Measurements from ENCODE around the gene NPHP4.
"Not testable (repeated sequence)": the region's sequence is repeated elsewhere in the genome, so short reads cannot be mapped to it uniquely, and the experiment has no call there.

The NPHP4 gene

DNA sequence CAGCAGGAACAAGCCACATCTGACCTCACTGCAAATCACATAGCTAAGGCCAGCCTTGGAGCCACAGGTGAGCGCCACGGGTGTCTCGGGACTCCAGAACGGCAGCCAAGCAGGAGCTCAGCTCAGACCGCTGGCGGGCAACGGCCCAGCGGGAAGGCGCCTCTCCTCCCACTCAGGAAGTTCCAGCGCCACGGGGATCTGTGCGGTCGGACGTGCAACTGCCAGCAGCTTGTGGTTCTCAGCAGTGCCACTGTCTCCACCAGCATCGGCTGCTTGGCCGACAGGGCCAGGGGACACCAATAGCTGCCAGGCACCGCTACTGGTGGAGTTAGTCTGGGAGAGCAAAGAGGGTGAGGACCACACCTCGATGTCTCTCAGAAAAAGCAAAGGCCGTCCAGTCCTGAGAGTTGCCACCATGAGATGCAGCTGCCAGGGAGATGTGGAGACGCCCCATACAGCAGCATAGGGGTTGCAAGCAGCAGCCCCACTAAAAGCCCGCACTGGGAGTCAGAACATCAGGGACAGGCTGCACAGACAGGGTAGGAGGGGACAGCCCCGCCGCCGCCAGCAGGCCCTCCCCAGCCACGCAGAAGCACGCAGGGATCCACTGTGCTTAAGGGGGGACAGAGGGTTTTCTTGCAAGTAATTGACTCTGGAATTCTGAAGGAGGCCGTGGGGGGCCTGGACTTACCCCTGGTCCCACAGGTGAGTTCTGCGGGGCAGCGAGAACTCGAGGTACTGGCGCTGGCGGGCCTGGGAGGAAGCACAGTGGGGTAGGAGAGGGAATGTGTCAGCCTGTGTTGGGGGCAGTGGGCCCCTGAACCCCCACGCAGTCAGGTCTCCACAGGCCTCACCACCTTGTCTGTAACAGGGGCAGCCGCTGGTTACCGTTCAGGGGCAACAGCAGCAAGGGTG lies 83.5 kb downstream of the NPHP4 start:
- DNase-seq = no peak

DNA sequence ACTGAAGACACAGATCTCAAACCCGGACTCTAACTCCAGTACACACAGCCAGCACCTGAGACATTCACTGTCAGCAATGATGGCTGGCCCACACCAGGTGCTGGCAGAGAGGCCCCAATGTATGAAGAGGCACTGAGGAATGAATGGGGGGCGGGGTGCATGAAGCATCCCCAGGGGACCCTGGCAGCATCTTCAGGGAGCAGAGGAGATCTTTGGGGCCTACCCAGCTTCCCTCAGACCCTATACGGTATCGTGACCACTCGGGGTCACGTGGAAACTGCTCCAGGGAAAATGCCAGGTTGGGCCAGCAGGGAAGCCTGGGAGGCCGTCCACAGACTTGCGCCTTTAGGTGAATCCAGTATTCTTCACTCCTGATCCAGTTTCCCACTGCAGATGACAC lies 84.3 kb downstream of the NPHP4 start:
- no peak for DNase-seq

DNA sequence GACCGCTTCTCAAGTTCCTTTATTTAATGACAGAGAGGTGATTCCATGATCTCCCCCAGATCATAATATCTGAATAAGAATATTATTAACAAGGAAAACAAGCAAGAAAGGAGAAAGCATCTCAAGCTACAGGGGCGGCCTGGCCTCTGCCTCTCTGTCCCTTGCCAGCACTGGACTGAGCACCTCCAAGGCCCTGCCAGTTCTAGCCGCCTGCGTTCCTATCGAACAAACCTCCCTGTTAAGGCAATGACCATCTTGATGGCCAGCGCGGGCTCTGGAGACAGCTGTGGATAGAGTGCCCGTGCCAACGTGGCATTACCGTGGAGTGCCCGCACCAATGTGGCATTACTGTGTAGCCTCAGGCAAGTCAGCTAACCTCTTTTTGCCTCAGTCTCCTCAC lies 84.8 kb downstream of the NPHP4 start:
- no peak for DNase-seq

DNA sequence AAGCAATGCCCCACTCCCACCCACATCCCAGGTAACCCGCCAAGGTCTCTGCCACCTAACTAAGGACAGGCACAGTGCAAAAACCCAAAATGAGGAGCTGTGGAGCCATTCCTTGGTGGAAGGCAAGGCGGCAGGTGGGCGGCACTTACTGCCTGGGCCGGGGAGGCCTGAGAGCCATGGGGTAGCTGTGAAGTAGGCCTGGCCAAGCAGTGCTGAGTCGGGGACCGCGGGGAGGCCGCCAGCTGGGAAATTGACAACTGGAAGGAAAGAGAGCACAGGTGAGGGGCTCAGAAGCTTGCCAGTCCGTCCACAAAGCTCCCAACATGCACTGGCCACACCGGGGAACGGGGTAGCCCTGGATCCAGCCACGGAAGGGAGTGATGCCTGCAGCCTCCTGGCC lies 85.3 kb downstream of the NPHP4 start:
- DNase-seq = no peak

DNA sequence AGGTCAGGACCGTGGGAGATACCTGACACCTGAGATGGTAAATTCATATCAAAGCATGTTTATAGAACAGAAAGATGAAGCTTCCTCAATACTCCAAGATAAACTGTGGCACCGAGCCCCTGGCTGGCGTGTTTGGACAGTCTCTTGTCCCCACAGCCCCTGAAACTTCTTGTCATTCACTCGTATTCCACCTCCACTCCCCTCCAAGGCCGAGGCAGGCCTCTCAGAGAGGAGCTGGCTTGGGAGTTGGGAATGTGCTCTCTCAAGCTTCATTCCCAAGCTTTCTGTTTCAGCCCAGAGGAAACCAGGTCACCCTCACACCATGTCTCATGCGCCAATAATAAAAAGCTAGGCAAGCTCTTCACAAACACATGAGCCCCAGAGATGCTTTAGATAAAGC lies 86.1 kb downstream of the NPHP4 start:
- DNase-seq = no peak

DNA sequence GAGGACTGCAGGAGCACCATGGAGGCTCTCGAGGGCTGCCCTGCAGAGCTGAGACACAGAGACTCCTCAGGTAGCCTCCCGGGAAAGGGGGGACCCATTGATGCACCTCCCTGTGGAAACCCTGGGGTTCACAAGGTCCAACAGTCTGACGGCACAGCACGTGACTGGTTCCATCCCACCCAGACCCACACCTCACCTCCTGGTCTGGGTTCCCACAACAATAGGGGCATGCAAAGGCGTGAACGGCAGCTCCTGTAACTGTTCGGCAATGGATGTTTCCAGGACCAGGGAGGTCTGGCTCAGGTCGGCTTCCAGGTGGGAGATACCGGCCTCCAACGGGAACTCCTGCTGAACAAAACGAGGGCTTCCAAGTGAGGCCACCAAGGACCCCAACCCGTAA lies 86.8 kb downstream of the NPHP4 start:
- no peak for DNase-seq

DNA sequence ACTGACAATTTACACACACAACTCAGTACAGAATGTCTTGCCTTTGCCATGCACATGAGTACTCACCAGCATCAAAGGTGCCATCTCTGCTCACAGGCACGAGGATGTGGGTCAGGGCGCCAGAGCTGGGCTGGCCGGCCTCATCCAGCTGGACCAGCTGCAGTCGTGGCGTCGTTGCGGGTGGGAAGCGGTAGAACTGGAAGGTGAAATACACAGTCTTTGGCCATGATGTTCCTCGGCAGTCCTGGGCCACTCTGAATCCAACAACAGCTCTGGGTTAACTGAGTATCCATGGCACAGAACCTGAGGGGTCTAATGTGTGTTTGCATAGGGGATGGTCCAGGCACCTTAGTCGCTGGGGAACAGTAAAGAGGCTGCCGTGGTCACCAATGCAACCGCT lies 87.7 kb downstream of the NPHP4 start:
- no peak for DNase-seq

DNA sequence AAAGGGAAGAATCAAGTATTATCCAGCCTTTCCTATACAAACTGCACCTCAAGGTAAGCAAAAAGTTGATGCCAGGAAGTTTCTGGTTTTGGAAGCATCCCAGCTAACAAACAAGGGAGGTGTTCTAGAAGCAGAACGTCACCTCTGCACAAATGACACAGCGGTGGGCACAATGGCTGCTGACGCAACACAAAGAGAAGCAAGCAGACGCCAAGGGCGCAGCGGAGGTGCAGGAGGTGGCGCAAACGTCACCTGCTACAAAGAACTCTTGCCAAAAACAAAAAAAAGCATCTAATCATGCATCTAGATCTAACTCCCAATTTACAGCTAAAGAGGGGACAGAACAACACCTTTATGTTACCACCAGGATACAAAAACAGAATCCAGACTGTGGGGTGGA lies 88.5 kb downstream of the NPHP4 start:
- DNase-seq = no peak

DNA sequence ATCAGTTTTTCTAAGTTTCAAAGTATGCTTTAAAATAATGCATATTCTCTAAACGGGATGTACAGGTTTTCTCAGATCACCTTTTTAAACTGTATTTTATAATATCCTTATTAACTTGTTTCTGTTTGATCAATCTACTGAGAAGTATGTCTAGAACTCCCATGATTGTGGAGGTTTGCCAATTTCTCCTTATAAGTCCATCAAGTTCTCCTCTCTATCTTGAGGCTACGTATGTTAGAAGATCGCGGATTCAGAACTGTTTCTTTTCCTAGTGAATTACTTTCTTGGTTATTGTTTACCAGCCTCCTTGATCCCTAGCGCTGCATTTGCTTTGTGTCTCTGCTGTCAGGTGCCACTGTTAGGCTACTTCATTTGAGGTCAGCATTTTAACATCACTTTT lies 89.2 kb downstream of the NPHP4 start:
- no peak for DNase-seq

DNA sequence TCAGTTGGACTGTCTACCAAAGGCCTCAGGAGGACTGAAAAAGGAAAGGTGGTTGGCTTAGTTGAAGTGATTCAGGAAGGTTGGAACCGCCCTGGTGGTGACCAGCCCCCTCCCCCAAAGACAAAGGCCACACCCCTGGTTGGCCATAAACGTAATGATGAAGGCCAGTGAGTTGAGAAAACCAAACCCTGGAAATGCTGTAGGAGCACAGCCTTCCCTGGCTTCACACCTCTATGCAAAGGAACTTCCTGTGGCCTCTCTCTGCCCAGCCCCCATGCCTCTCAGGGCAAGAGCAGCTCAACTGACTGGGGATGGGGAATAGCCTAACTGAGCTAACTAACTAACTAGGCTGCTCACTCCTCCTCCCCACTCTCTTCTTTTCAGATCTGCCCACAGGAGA lies 90.4 kb downstream of the NPHP4 start:
- DNase-seq = no peak

DNA sequence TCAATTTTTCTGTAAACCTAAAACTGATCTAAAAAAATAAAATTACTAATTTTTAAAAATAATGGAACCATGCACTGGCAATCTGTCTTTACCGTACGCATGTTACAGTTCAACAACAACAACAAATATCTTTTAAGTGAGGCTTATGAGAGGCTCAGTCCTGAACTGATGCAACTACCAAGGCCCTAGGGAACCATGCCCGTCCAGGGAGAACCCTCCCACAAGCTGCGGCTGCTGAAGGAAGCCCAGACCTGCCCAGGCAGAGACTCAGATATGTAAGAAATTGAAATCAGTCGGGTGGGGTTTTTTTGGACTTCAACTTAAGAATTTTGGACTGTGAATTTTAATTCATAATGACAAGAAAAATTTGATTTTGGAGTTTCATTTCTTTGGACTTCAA lies 91.1 kb downstream of the NPHP4 start:
- DNase-seq = no peak

DNA sequence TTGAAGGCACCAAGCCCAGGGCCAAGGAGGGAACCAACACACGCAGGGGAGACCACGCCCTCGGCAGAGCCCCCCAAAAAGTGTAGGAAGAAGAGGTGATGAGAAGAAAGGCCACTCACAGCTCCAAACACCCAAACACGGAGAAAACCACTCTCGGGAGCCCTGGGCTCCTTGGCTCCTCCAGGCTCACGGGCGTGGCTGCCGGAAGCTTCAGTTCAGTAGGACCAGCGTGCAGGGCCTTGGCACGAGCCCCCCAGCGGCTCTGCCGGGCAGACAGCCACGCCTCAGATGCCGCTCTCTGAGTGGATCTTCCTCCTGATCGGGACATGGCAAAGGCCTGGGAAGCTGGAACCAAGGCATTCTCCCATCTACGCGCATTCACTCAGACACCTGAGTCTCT lies 94.0 kb downstream of the NPHP4 start:
- DNase-seq = no peak

DNA sequence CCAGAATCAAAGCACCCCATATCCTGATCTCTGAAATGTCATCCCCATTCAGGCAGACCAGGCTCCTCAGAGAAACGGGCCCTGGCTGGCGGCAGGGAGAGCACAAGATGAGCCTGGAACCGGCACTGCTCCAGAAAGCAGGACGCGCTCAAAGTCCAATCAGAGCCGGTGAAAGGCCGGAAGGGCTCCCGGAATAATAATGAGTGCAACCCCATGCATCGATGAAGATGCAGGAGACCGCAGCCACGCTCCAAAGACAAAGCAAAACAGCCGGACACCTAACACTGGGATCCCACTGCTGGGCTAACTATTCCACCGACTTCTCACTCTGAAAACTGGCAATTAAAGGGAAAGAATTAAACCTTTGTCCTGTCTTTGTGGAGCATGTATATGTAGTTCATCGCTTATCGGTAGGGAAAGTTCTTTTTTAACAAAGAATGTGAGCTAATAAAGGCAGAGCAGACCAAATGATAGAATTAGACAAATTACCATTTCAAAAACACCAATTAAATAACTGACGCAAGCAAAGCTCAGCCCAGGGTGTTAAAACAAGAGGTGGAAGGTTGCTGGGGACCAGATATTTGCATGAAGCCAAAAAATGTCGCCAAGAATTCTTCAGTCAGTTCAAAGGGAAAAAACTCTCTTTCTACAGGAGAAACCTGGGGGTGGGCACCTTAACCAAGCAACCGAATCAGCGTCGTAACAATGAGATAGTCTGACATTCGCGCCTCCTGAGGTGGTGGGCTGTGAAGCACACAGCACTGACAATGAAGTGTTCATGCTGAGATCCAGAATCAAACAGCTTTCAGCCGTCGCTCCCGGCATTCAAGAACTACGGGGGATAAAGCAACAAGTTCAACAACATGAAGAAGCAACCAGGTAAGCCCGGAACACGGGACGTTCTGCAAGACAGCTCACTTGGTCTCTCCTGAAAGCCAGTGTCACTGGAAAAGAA lies 95.2 kb downstream of the NPHP4 start:
- DNase-seq = no peak

DNA sequence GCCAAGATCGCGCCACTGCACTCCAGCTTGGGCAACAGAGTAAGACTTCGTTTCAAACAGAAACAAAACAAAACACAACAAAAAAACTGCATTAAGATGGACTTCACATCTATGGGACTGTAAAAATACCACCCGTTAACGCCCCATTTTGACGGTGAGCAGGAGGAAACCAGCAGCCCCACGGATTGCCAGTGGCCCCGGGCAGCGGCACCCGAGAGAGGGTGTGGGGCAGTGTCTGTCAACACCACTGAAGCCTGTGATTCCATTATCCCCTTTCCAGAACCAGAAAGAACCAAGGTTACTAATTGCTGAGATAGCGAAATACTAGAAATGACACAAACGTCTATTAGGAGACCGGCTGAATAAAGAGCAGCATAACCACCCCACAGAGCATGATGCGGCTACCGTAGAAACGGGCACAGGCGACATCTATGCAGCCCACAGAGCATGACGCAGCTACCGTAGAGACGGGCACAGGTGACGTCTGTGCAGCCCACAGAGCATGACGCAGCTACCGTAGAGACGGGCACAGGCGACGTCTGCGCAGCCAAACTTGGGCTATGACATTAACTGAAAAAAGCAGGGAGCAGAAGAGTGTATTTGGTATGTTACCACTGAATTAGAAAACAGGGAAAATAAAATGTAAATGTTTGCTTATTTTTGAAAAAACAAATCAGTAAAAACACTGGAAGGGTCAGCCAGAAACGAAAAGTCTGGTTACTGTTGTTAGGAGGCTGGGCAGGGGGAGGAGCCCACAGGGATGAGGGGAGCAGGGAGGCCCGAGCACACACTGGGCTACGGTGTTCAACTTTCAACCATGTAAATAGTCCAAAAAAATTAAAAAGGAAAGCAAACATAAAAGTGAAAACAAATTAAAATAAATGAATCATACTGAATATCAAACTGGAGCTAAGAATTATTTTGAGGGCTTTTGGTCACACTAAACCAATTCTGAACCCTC lies 96.5 kb downstream of the NPHP4 start:
- no peak for DNase-seq

DNA sequence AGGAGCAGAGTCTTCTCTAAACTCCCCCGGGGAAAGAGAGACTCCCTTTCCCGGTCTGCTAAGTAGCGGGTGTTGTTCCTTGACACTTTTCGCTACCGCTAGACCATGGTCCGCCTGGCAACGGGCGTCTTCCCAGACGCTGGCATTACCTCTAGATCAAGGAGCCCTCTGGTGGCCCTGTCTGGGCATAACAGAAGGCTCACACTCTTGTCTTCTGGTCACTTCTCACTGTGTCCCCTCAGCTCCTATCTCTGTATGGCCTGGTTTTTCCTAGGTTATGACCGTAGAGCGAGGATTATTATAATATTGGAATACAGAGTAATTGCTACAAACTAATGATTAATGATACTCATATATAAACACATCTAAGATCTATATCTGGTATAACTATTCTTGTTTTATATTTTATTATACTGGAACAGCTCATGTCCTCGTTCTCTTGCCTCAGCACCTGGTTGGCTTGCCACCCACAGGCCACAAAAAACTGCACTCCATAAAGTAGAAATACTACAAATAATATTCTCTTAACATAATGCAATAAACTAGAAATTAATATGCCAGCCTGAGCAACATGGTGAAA lies 98.4 kb downstream of the NPHP4 start:
- not testable (repeated sequence) for DNase-seq

DNA sequence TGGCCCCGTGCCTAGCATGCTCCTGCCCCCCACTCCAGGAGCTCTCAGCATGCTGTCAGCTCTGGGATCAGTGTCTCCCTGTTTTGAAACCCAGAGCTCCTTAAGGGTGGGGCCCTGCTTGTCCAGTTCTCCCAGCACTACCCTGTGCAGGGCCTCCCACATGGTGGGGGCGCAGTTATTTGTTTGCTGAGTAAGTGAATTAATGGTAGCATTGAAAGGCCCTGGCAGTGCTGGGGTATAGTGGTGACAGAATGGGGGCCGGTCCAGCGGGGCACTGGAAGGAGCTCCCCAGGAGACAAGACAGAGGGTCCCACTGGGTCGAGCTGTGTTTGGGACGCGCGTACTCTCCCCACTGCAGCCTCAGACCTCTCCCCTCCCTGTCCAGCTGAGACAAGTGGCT lies 99.9 kb downstream of the NPHP4 start:
- no peak for DNase-seq

DNA sequence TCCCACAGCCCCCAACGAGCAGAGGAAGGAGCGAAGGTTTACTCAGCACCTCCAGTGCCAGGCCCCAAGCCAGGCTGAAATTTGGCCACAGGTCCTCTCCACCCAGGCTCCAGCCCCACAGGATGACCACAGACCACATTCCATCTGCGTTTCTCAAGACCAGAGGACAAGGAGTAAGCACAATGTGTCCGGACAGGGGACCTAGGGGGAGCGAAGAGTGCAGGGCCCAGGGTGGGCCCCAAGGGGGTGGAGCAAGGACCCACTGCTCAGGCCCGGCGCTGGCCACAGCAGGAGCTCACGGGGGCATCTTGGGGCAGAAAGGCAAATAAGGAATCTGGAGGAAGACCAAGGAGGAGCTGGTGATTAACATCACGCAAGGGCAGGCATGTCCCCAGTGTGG lies 100.5 kb downstream of the NPHP4 start:
- DNase-seq = no peak

DNA sequence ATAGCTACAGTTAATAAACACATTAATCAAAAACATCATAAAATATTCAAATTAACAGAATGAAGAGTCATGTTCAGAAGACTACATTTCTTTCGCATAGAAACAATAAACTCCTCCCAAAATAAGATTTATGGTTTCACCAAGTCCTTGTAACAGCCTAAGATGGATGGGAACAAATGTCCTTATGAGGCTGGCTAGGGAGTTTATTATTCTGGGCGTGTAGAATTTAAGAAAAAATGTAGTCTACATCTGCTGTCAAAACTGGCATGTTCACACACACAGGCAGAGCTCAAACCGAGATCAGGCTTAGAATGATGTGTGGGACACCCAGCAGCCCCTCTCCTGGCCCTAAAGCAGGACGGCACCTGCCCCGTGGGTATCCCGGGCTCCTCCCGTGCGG lies 101.1 kb downstream of the NPHP4 start:
- DNase-seq = no peak

DNA sequence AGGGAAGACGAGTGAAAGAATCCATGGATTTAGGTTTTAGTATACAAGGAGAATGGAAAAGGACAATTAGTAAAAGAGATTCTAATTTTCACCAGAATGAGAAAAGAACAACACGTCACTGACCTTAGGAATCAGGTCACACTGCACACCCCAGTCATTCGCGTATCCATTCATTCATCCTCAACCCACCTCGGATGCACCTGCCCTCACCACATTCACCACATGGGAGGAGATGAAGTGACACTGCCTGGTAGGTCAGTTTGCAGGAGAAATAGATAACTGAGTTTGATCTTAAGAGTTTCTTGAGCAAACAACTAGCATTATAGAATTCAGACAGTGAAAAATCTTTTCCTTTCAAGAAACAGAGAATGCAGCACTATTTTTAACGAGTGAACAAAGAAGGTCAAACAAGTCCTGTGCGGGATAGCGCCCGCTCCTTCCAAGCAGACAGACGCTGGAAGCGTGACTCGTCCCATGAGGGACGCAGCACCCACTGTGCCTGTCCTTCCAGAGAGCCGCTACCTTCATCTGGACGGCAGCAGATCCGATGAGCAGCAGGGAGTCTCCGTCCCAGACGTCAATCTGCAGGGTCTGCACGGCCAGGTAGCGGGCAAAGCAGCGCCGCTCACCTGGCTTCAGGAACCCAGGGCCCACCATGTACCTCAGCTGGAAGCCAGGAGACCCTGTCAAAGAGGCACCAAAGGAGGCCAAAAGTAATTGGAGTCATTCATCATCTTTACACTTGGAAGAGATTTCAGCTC lies 101.7 kb downstream of the NPHP4 start:
- no peak for DNase-seq

DNA sequence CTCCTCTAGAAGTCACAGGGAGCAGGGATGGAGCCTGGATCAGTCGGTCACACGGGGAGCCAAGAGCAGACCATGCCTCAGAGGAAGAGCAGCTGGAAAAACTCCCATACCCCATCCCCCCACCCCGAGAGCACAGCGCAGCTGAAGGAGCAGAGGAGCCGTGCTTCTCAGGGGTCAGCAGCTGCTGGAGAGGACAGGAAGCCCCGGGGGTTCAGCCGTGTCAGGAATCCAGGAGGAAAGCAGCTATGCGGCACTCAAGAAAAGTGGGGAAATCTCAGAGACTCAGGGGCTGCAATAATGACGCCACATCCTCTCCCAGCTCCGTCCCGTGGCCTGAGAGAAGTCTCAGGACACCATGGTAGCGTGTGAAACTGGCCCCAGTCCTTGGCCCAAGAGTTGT lies 102.3 kb downstream of the NPHP4 start:
- no peak for DNase-seq

DNA sequence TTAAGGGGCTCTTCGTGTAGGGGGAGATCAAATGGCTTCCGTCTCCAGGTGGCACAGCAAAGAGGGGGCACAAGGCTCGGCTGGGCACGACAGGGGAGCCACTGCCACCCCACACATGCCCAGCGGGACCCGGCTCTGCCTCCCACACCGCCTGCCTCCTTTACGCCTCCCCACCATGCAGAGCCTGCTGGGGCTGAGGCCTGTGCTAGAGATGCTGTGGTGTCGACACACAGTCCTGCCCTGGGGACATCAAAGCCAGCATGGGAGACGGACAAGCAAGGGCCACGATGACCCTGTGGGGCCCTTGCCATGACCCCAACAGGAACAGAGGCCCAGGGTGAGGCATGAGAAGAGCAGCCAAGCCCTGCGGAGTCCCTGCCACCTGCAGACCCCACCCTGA lies 102.8 kb downstream of the NPHP4 start:
- DNase-seq = no peak
